HG03469 (cell line): Measurements from ENCODE around the gene IFI27L1.

ENCODE experiments used
- ATAC-seq: cut with Tn5 transposase; IDR thresholded peaks from one replicate; pipeline ENCODE4 v1.9.1; 2021; ENCODE audit warnings: mild to moderate bottlenecking, moderate library complexity, moderate number of reproducible peaks; ENCODE audit not compliant: unreplicated experiment

The IFI27L1 gene

GRCh38 chr14:94077823-94078222 lies 3.3 kb upstream of the IFI27L1 start:
- ATAC-seq, result no peak

- ATAC-seq, result peak; percentile 4
These were observed 1.1 kb upstream of the IFI27L1 start for GRCh38 chr14:94079891-94080620.

- ATAC-seq, result peak; percentile 6
These were observed 293 bp downstream of the IFI27L1 start for GRCh38 chr14:94081386-94081820.

- ATAC-seq, result no peak
These were observed 6.8 kb downstream of the IFI27L1 start for GRCh38 chr14:94087891-94088290.

GRCh38 chr14:94088516-94088915 lies 7.4 kb downstream of the IFI27L1 start:
- no peak for ATAC-seq

- ATAC-seq, result no peak
These were observed 8.4 kb downstream of the IFI27L1 start for GRCh38 chr14:94089479-94089878.

- ATAC-seq, result no peak
These were observed 12.3 kb downstream of the IFI27L1 start for GRCh38 chr14:94093418-94093817.

- no peak for ATAC-seq
These were observed 16.0 kb downstream of the IFI27L1 start for GRCh38 chr14:94097091-94097490.

GRCh38 chr14:94098326-94098992 lies 17.3 kb downstream of the IFI27L1 start:
- ATAC-seq, result no peak

- ATAC-seq, result no peak
These were observed 17.9 kb downstream of the IFI27L1 start for GRCh38 chr14:94099006-94099405.

GRCh38 chr14:94100847-94101246 lies 19.7 kb downstream of the IFI27L1 start:
- ATAC-seq, result no peak

- no peak for ATAC-seq
These were observed 20.6 kb downstream of the IFI27L1 start for GRCh38 chr14:94101748-94102147.

- no peak for ATAC-seq
These were observed 21.8 kb downstream of the IFI27L1 start for GRCh38 chr14:94102768-94103482.

GRCh38 chr14:94103554-94104150 lies 22.5 kb downstream of the IFI27L1 start:
- ATAC-seq, result no peak

- no peak for ATAC-seq
These were observed 23.6 kb downstream of the IFI27L1 start for GRCh38 chr14:94104731-94105130.

GRCh38 chr14:94109915-94110250 lies 28.8 kb downstream of the IFI27L1 start:
- ATAC-seq, result no peak

GRCh38 chr14:94110552-94111181 lies 29.6 kb downstream of the IFI27L1 start, which contains the start of gene IFI27:
Gene IFI27, plus strand, starts transcription at chr14:94110736.
- ATAC-seq, result no peak

- ATAC-seq, result no peak
These were observed 30.4 kb downstream of the IFI27L1 start for GRCh38 chr14:94111276-94112095.

GRCh38 chr14:94112513-94113063 lies 31.5 kb downstream of the IFI27L1 start:
- no peak for ATAC-seq

- ATAC-seq, result no peak
These were observed 32.0 kb downstream of the IFI27L1 start for GRCh38 chr14:94113073-94113472.
